Tibial nerve (tissue), 4 donors: Measurements from ENCODE around the gene MYO3B.

Experiments
- EP300 ChIP-seq, 2 donors: sonication (generic); formaldehyde crosslinking; IDR thresholded peaks; one replicate each; pipeline ENCODE4 v1.6.1; 2017; ENCODE audit warnings: antibody characterized with exemption in 2 of 2, mild to moderate bottlenecking in 1 of 2
- POLR2A ChIP-seq, 2 donors: fragments of 450-650 bp; IDR thresholded peaks; one replicate each; pipeline ENCODE4 v1.6.1; 2017; ENCODE audit warnings: antibody characterized with exemption in 2 of 2, mild to moderate bottlenecking in 2 of 2, moderate library complexity in 2 of 2
- TF ChIP-seq, protein P1 (sequence below), 5 experiments: fragments of 200-600 bp in 3 of 5; fragments of 450-650 bp in 2 of 5; sonication (generic) in 3 of 5; IDR thresholded peaks; one replicate each; pipeline ENCODE4 v1.5.1; 2016 to 2019; ENCODE audit warnings: antibody characterized with exemption in 5 of 5, mild to moderate bottlenecking in 3 of 5, moderate library complexity in 2 of 5

DNA sequence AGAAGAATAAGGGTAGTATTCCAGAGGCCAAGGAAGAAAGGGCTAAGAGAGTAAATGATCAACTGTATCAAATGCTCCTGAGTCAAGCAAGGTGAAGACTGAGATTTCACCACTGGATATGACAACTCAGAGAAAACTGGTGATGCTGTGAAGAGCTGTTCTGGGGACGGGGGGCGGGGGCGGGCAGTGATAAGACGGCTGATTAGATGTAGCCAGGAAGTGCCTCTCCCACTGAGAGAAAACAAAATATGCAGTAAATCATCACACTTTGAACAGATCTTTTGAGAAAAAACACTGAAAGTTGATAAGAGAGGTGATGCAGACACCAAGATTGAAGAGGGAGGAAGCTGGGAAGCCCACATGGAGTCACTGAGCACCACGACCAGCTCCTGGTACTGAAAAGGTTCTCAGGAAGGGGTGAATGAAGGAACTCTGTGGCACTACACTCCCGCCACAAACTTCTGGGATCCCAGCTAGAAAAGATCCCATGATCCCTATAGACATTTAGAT is 75.8 kb downstream of the MYO3B start:
- TF ChIP-seq EP300 (IDR thresholded peaks at IDR 0.05), result no peak
- TF ChIP-seq, protein P1, sequence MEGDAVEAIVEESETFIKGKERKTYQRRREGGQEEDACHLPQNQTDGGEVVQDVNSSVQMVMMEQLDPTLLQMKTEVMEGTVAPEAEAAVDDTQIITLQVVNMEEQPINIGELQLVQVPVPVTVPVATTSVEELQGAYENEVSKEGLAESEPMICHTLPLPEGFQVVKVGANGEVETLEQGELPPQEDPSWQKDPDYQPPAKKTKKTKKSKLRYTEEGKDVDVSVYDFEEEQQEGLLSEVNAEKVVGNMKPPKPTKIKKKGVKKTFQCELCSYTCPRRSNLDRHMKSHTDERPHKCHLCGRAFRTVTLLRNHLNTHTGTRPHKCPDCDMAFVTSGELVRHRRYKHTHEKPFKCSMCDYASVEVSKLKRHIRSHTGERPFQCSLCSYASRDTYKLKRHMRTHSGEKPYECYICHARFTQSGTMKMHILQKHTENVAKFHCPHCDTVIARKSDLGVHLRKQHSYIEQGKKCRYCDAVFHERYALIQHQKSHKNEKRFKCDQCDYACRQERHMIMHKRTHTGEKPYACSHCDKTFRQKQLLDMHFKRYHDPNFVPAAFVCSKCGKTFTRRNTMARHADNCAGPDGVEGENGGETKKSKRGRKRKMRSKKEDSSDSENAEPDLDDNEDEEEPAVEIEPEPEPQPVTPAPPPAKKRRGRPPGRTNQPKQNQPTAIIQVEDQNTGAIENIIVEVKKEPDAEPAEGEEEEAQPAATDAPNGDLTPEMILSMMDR (IDR thresholded peaks at IDR 0.05), result no peak
- no peak for TF ChIP-seq POLR2A (IDR thresholded peaks at IDR 0.05)
